T-helper 2 cell treated with Interferon-gamma antibody and Interleukin-4, amounts not matched to agents 5 μg/mL and 100 μg/mL, for 36 hours (primary cell): ENCODE results near the gene VTI1A.

Experiments
- DNase-seq: peaks from one replicate; pipeline ENCODE4 v3.0.0; 2021; ENCODE audit warnings: low spot score
- H3K27ac Mint-ChIP-seq: one replicate; pipeline ENCODE4 v1.8.0; 2021; ENCODE audit warnings: mild to moderate bottlenecking, mixed read lengths
- H3K27me3 Mint-ChIP-seq: one replicate; pipeline ENCODE4 v1.8.0; 2021; ENCODE audit warnings: low read depth, mixed read lengths
- H3K36me3 Mint-ChIP-seq: one replicate; pipeline ENCODE4 v1.8.0; 2021; ENCODE audit warnings: low read depth, mixed read lengths
- H3K4me1 Mint-ChIP-seq: one replicate; pipeline ENCODE4 v1.8.0; 2021; ENCODE audit warnings: low read depth, mixed read lengths
- H3K4me3 Mint-ChIP-seq: one replicate; pipeline ENCODE4 v1.8.0; 2022; ENCODE audit warnings: mild to moderate bottlenecking, moderate library complexity, mixed read lengths
- H3K9me3 Mint-ChIP-seq: one replicate; pipeline ENCODE4 v1.8.0; 2021; ENCODE audit warnings: mixed read lengths

Gene VTI1A

GRCh38 chr10:112769081-112769480 lies 322.1 kb downstream of the VTI1A start:
- Mint-ChIP-seq H3K27me3 (no peaks in the 10 kb centered on the region), H3K9me3 (no peaks in the 10 kb centered on the region), H3K4me3 (no peak overlapping the region), H3K4me1 (no peaks in the 10 kb centered on the region), H3K27ac (no peak overlapping the region), H3K36me3 (no peaks in the 10 kb centered on the region)
- DNase-seq = no peak

DNA sequence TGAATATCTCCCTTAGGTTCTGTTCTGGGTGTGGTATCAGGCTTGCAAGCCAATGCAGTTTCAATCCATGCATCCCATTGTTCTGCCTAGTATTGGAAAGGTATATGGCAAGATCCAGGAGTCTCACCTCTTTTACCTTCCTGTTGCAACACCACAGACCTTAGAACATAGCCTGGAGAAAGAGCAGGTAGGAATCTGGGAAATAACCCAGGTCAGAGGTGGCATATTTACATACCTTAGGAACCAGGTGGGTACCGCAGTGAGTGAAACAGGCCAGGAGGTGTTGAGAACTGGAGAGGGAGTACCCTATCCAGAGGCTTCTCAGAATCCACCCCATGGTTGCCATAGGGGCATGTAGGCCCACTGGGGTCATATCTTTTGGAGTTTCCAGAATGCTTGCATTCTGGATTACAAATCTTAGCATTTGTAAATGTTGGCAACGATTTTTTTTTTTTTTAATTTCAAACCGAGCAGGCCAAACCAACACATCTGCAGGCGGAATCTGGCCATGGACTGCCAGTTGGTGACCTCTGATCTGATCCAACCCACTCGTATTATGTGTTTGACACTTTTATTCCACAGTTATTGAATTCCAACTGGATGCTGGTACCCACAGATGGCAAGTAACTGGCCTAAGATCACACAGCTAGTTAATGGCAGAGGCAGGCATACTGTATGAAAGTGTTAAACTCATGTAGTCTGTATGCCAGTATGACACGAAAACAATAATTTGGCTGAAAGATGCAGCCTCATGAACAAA lies 322.8 kb downstream of the VTI1A start:
- Mint-ChIP-seq H3K27me3 (no peaks in the 10 kb centered on the region), H3K27ac (no peak overlapping the region), H3K4me3 (no peak overlapping the region), H3K36me3 (no peaks in the 10 kb centered on the region), H3K4me1 (no peaks in the 10 kb centered on the region), H3K9me3 (no peaks in the 10 kb centered on the region)
- no peak for DNase-seq

- Mint-ChIP-seq H3K27me3 (no peaks in the 10 kb centered on the region), H3K9me3 (no peaks in the 10 kb centered on the region), H3K4me1 (no peaks in the 10 kb centered on the region), H3K27ac (no peak overlapping the region), H3K36me3 (no peaks in the 10 kb centered on the region), H3K4me3 (no peak overlapping the region)
- DNase-seq = no peak
Measured at GRCh38 chr10:112771733-112772132, 324.7 kb downstream of the VTI1A start.

DNA sequence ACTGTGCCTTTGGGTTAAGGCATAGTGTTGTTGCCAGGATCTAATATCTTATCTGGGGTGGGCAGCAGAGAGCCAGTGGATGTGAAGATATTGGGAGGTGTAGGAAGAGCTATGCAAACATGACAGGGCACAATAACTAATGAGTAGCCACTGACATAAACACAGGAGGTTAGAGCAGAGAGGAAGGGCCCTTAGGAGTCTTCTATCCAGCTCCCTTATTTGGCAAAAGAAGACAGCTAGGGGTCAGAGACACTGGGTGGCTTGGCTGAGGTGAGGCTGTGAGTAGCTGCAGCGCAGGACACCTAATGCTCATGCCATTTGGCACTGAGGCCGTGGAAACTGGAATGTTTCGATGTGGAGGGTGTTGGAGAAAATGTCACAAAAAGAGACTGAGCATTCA lies 326.8 kb downstream of the VTI1A start:
- no peak for DNase-seq
- H3K4me3 Mint-ChIP-seq = no peak overlapping the region
- no peak overlapping the region for H3K27ac Mint-ChIP-seq
- H3K27me3 Mint-ChIP-seq = no peaks in the 10 kb centered on the region
- no peaks in the 10 kb centered on the region for H3K9me3 Mint-ChIP-seq
- no peaks in the 10 kb centered on the region for H3K4me1 Mint-ChIP-seq
- no peaks in the 10 kb centered on the region for H3K36me3 Mint-ChIP-seq

DNA sequence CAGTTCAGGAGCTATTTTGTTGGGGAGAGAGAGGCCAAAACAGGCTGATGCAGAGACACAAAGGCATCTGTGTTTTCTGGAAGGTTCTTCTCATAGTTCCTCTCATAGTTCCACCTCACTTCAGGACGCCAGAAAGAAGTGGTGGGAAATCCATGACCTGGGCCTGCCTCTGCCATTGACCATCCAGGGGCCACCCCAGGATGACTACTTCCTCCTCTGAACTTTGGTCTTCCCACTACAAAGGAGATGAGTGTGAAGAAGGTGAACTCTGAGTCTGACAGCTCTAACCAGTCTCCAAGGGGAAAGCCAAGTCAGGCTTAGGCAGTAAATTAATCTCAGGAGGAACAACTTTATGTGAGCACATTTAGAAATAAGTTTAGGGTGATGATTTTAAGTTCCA lies 327.2 kb downstream of the VTI1A start:
- Mint-ChIP-seq H3K4me3 (no peak overlapping the region), H3K36me3 (no peaks in the 10 kb centered on the region), H3K27ac (no peak overlapping the region), H3K4me1 (peaks cover 3% of the 10 kb centered on the region), H3K27me3 (no peaks in the 10 kb centered on the region), H3K9me3 (no peaks in the 10 kb centered on the region)
- no peak for DNase-seq

DNA sequence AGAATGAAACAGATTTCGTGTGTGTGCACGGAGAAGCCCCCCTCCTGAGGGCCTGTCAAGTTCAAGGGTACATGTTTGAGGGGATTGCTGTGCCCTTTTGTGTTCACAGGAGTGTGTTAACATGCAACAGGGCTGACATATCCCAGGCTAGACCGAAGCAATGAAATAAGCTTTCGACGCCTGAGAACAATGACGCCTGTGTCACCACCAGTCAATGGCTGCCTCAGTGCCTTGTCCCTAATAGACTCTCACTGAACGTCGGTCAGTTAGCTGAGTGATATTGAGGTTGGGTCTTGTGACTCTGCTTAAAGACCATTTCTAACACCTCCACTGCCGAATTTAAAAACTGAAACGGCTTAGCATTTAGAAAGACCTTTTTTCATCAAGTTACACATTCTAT lies 327.8 kb downstream of the VTI1A start:
- Mint-ChIP-seq H3K27ac (no peak overlapping the region), H3K9me3 (no peaks in the 10 kb centered on the region), H3K4me1 (peaks cover 4% of the 10 kb centered on the region), H3K27me3 (no peaks in the 10 kb centered on the region), H3K36me3 (no peaks in the 10 kb centered on the region), H3K4me3 (no peak overlapping the region)
- no peak for DNase-seq

DNA sequence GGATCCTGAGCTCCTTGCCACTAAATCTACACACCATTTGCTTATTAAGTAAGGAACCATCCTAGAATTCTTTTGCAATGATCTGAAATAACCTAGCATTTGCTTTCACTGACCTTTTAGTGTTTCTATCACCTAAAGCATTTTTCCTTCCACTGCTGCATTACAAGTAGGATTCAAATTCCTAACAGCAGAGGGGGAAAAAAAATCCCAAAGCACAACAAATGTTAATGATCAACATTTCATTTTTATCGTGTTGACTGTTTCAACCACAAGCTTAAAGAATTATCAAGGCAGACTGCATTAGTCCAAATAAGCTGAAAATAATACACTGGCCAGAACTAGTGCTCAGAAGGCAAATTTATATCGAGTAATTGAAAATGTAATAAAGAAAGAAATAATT lies 328.4 kb downstream of the VTI1A start:
- Mint-ChIP-seq H3K4me3 (no peak overlapping the region), H3K9me3 (no peaks in the 10 kb centered on the region), H3K27me3 (no peaks in the 10 kb centered on the region), H3K27ac (no peak overlapping the region), H3K36me3 (no peaks in the 10 kb centered on the region), H3K4me1 (peaks cover 4% of the 10 kb centered on the region)
- no peak for DNase-seq

DNA sequence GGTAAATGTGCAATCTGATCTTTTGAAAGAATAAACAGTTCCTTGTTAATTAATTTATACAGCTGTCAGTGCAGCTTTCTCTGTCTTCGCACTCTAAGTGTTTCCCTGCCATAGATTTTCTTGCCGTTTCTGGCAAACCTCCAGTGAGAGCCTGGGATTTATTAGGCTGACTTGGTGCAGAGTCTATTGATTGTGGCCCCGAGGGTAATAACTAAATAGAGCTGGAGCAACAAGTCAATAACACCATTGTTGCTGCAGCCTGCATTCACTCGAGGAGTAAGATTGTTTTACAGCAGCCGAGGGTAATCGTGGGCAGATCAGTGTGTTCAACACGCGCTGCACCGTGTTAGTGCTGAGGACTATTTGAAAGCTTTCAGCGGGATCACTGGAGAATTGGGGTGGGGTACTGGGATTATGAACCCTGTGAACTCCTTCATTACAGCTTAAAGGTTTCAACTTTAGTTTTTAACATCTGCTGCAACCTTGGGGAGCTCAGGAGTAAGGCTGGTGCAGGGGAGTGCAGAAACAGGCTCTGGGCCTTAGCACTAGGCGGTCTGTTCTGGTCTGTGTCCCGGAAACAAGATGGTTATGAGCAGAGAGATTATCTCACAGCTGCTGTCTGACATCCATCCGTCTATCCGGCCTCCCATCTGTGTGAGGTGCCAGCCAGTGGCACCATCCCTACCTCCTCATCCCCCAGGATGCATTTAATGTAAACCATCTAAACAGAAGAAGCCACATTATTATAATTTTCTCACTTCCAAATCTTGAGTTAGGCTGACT lies 329.1 kb downstream of the VTI1A start:
- Mint-ChIP-seq H3K4me1 (peaks cover 4% of the 10 kb centered on the region), H3K27me3 (no peaks in the 10 kb centered on the region), H3K4me3 (no peak overlapping the region), H3K27ac (no peak overlapping the region), H3K9me3 (no peaks in the 10 kb centered on the region), H3K36me3 (no peaks in the 10 kb centered on the region)
- no peak for DNase-seq

DNA sequence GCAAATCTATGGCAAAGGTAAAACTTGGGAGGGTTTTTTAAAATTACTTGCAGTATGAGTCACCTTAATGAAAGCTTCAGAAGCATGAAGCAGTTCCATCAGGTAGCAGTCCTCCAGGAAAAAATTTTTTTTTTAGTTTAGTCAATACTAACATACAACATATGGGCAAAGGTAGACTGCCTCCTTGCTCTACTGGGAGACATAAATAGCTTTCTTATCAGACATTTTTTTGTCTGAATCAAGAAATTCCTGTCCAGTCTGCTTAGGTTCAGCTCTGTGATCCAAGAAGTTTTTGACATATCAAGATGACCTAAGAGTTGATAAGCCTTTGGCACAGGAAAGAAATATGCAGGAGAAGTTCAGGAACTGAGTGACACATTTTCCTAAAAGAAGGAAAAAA lies 331.6 kb downstream of the VTI1A start:
- Mint-ChIP-seq H3K27ac (no peak overlapping the region), H3K9me3 (no peaks in the 10 kb centered on the region), H3K36me3 (no peaks in the 10 kb centered on the region), H3K4me3 (no peak overlapping the region), H3K27me3 (no peaks in the 10 kb centered on the region), H3K4me1 (peaks cover 4% of the 10 kb centered on the region)
- no peak for DNase-seq

- Mint-ChIP-seq H3K9me3 (no peaks in the 10 kb centered on the region), H3K36me3 (no peaks in the 10 kb centered on the region), H3K27ac (no peak overlapping the region), H3K27me3 (no peaks in the 10 kb centered on the region), H3K4me1 (peaks cover 4% of the 10 kb centered on the region), H3K4me3 (no peak overlapping the region)
- DNase-seq = no peak
Measured at GRCh38 chr10:112779025-112779770, 332.2 kb downstream of the VTI1A start.

- DNase-seq = no peak
- no peaks in the 10 kb centered on the region for H3K36me3 Mint-ChIP-seq
- no peak overlapping the region for H3K4me3 Mint-ChIP-seq
- peaks cover 4% of the 10 kb centered on the region for H3K27me3 Mint-ChIP-seq
- no peaks in the 10 kb centered on the region for H3K9me3 Mint-ChIP-seq
- H3K4me1 Mint-ChIP-seq = peaks cover 4% of the 10 kb centered on the region
- no peak overlapping the region for H3K27ac Mint-ChIP-seq
Measured at GRCh38 chr10:112782200-112782907, 335.3 kb downstream of the VTI1A start.

- Mint-ChIP-seq H3K27me3 (peaks cover 5% of the 10 kb centered on the region), H3K4me1 (peaks cover 4% of the 10 kb centered on the region), H3K9me3 (no peaks in the 10 kb centered on the region), H3K27ac (no peak overlapping the region), H3K4me3 (no peak overlapping the region), H3K36me3 (no peaks in the 10 kb centered on the region)
- DNase-seq = no peak
Measured at GRCh38 chr10:112783351-112784021, 336.5 kb downstream of the VTI1A start.

DNA sequence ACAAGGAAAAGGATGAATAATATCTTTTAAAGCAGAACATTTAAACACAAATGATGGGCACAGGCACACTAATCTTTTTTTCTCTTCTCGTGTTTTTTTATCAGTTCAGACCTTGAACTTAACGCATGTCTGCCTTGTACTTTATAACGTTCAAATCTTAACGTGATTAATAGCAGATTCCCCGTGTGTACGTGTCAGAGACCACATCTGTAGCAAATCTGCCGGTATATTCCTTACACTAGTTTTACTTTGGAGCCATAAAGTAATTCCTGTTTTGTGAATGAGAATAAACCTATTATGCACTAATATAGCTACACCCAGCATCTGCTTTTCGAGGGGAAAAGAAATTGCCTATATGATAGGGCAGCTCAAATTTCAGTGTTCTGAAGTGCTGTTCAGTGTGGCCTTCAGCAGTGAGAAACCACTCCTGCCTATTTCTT lies 337.0 kb downstream of the VTI1A start:
- no peak for DNase-seq
- Mint-ChIP-seq H3K27ac (no peak overlapping the region), H3K27me3 (peaks cover 5% of the 10 kb centered on the region), H3K4me1 (peaks cover 3% of the 10 kb centered on the region), H3K9me3 (peaks cover under 1% of the 10 kb centered on the region), H3K4me3 (no peak overlapping the region), H3K36me3 (no peaks in the 10 kb centered on the region)
